SK-N-SH (cell line): Measurements from ENCODE around the gene FABP6. TPM values are rescaled to one million over a fixed set of nuclear protein-coding genes. Genes with fewer than 3 reads are reported as not detected.

Experiments used
- CTCF ChIA-PET: fragments of 300-600, 350-600 bp; formaldehyde crosslinking; extraction: SDS; loops from one replicate; lab custom pipeline; 2021; lab: Yijun Ruan, JAX
- POLR2A ChIA-PET: fragments of 350-600 bp; sonication (Branson Sonifier 250); formaldehyde crosslinking; extraction: SDS; loops from one replicate; lab custom pipeline; 2020; ENCODE audit warnings: antibody characterized with exemption, inconsistent platforms; lab: Yijun Ruan, JAX
- DNase-seq: peaks from one replicate; pipeline ENCODE4 v3.0.0; 2012
- H2AFZ ChIP-seq: fragments of 200-600 bp; sonication (generic); 2 replicates; pipeline ENCODE4 v1.8.1; 2016; ENCODE audit warnings: antibody characterized with exemption, mild to moderate bottlenecking, low read depth
- H3F3A ChIP-seq: fragments of 200-600 bp; sonication (generic); replicated peaks from 2 replicates; pipeline ENCODE3; 2016; ENCODE audit warnings: antibody characterized with exemption, mild to moderate bottlenecking; ENCODE audit not compliant: insufficient read depth
- H3K27ac ChIP-seq, 2 experiments: fragments of 200-500 bp in 1 of 2; fragments of 200-600 bp in 1 of 2; sonication (Bioruptor generic) in 1 of 2; sonication (generic), shearing (Covaris generic) in 1 of 2; 2 replicates each; pipeline versions ENCODE4 v1.5.1 to v1.6.1; 2014 to 2016; ENCODE audit warnings: low read depth in 2 of 2, inconsistent platforms in 1 of 2, low read length in 1 of 2, mild to moderate bottlenecking in 1 of 2, mixed read lengths in 1 of 2
- H3K27me3 ChIP-seq: fragments of 200-600 bp; sonication (generic), shearing (Covaris generic); 2 replicates; pipeline ENCODE4 v1.6.1; 2016; ENCODE audit warnings: mixed run types; ENCODE audit not compliant: insufficient read depth
- H3K36me3 ChIP-seq, 2 experiments: fragments of 200-500 bp in 1 of 2; fragments of 200-600 bp in 1 of 2; sonication (Bioruptor generic) in 1 of 2; sonication (generic) in 1 of 2; replicated peaks in 1 of 2; 2 replicates each; pipeline versions ENCODE3 to v1.5.1; 2014 to 2016; ENCODE audit warnings: low read length in 1 of 2, mild to moderate bottlenecking in 1 of 2; ENCODE audit not compliant: insufficient read depth in 2 of 2, control insufficient read depth in 1 of 2
- H3K4me1 ChIP-seq, 2 experiments: fragments of 200-500 bp in 1 of 2; fragments of 200-600 bp in 1 of 2; sonication (Bioruptor generic) in 1 of 2; sonication (generic), shearing (Covaris generic) in 1 of 2; 2 replicates each; pipeline versions ENCODE4 v1.5.1 to v1.6.1; 2014 to 2016; ENCODE audit warnings: low read depth in 1 of 2, low read length in 1 of 2, mixed run types in 1 of 2; ENCODE audit not compliant: insufficient read depth in 2 of 2, control insufficient read depth in 1 of 2
- H3K4me2 ChIP-seq: fragments of 200-600 bp; sonication (generic), shearing (Covaris generic); 2 replicates; pipeline ENCODE4 v1.6.1; 2017; ENCODE audit warnings: mixed run types
- H3K4me3 ChIP-seq, 2 experiments: fragments of 200-500 bp in 1 of 2; fragments of 200-600 bp in 1 of 2; sonication (Bioruptor generic) in 1 of 2; sonication (generic), shearing (Covaris generic) in 1 of 2; 2 replicates each; pipeline versions ENCODE4 v1.5.1 to v1.8.1; 2014 to 2016; ENCODE audit warnings: low read depth in 2 of 2, inconsistent platforms in 1 of 2, low read length in 1 of 2, mild to moderate bottlenecking in 1 of 2, mixed read lengths in 1 of 2, moderate library complexity in 1 of 2
- H3K79me2 ChIP-seq: fragments of 200-600 bp; sonication (generic); 2 replicates; pipeline ENCODE4 v1.8.1; 2017; ENCODE audit warnings: mild to moderate bottlenecking; ENCODE audit not compliant: insufficient read depth
- H3K9ac ChIP-seq: fragments of 200-600 bp; sonication (generic); 2 replicates; pipeline ENCODE4 v1.6.1; 2017; ENCODE audit warnings: mixed run types
- H3K9me2 ChIP-seq: fragments of 200-600 bp; sonication (generic); 2 replicates; pipeline ENCODE4 v1.6.1; 2017; ENCODE audit warnings: mixed run types
- H3K9me3 ChIP-seq: fragments of 200-600 bp; sonication (generic); 2 replicates; pipeline ENCODE4 v1.6.1; 2017; ENCODE audit warnings: mixed run types, mild to moderate bottlenecking, moderate library complexity
- H4K20me1 ChIP-seq: fragments of 200-600 bp; sonication (generic); 2 replicates; pipeline ENCODE4 v1.6.1; 2017; ENCODE audit warnings: mild to moderate bottlenecking, mixed run types; ENCODE audit not compliant: insufficient read depth
- FOSL2 ChIP-seq: IDR thresholded peaks from 2 replicates; pipeline ENCODE4 v1.4.0; 2012; ENCODE audit warnings: low read depth, mild to moderate bottlenecking, moderate library complexity, borderline replicate concordance
- GABPA ChIP-seq: IDR thresholded peaks from 2 replicates; pipeline ENCODE4 v1.4.0; 2012; ENCODE audit warnings: low read depth, mild to moderate bottlenecking
- JUND ChIP-seq: IDR thresholded peaks from 2 replicates; pipeline ENCODE4 v1.4.0; 2012
- MEF2A ChIP-seq: IDR thresholded peaks from 2 replicates; pipeline ENCODE4 v1.4.0; 2012; ENCODE audit warnings: low read depth, borderline replicate concordance
- MXI1 ChIP-seq: IDR thresholded peaks from 2 replicates; pipeline ENCODE4 v1.6.1; 2012; ENCODE audit warnings: mild to moderate bottlenecking, low read depth, low read length, improper control_type of control experiment
- NRF1 ChIP-seq: IDR thresholded peaks from 2 replicates; pipeline ENCODE4 v1.6.1; 2012; ENCODE audit warnings: low read depth, mild to moderate bottlenecking, low read length
- POLR2AphosphoS5 ChIP-seq: IDR thresholded peaks from 2 replicates; pipeline ENCODE4 v1.6.1; 2012; ENCODE audit warnings: low read depth, low read length
- RCOR1 ChIP-seq: fragments of 150-350 bp; IDR thresholded peaks from 2 replicates; pipeline ENCODE4 v1.6.1; 2017; ENCODE audit warnings: antibody characterized with exemption, low read length
- RFX5 ChIP-seq: IDR thresholded peaks from 2 replicates; pipeline ENCODE4 v1.6.1; 2012; ENCODE audit warnings: mild to moderate bottlenecking, improper control_type of control experiment, low read length
- RXRA ChIP-seq: IDR thresholded peaks from 2 replicates; pipeline ENCODE4 v1.4.0; 2012; ENCODE audit warnings: low read depth, mild to moderate bottlenecking, borderline replicate concordance
- SMC3 ChIP-seq: IDR thresholded peaks from 2 replicates; pipeline ENCODE4 v1.6.1; 2012; ENCODE audit warnings: low read depth, low read length, improper control_type of control experiment
- TCF12 ChIP-seq: IDR thresholded peaks from 2 replicates; pipeline ENCODE4 v1.4.0; 2012
- TEAD4 ChIP-seq: IDR thresholded peaks from 2 replicates; pipeline ENCODE4 v1.4.0; 2012; ENCODE audit warnings: mild to moderate bottlenecking, borderline replicate concordance; ENCODE audit not compliant: insufficient read depth
- YY1 ChIP-seq: IDR thresholded peaks from 2 replicates; pipeline ENCODE4 v1.4.0; 2012; ENCODE audit warnings: low read depth, mild to moderate bottlenecking
- WGBS: methylation state at CpG from one replicate; pipeline ENCODE4 v1.1.6; 2017; ENCODE audit warnings: low lambda C conversion rate; 5-methylcytosine and 5-hydroxymethylcytosine counted together
- polyA plus RNA-seq, 3 experiments: library from polyadenylated mRNA; depleted of rRNA; stranded (reverse); fragments of >200 nt; gene quantifications; 2 replicates each; pipeline ENCODE4 v1.2.3, GENCODE V29; 2012
- TF ChIP-seq, protein P1 (sequence below): fragments of 200-600 bp; sonication (generic); IDR thresholded peaks from 2 replicates; pipeline ENCODE4 v1.6.1; 2017; ENCODE audit warnings: antibody characterized with exemption, mild to moderate bottlenecking, moderate library complexity
- TF ChIP-seq, protein P2 (sequence below): IDR thresholded peaks from 2 replicates; pipeline ENCODE4 v1.4.0; 2012; ENCODE audit warnings: low read depth, borderline replicate concordance
- TF ChIP-seq, protein P3 (sequence below): fragments of 150-350 bp; IDR thresholded peaks from 2 replicates; pipeline ENCODE4 v1.6.1; 2017; ENCODE audit warnings: antibody characterized with exemption, low read length, low read depth, borderline replicate concordance
- TF ChIP-seq, protein P4 (sequence below): IDR thresholded peaks from 2 replicates; pipeline ENCODE4; 2012
- TF ChIP-seq, protein P5 (sequence below): IDR thresholded peaks from 2 replicates; pipeline ENCODE4 v1.6.1; 2012; ENCODE audit warnings: mild to moderate bottlenecking, low read depth, low read length, moderate library complexity

FABP6 gene
- polyA plus RNA-seq, 1 of the 3 experiments (the other 2 are of a cell fraction), result 1.1 TPM

DNA sequence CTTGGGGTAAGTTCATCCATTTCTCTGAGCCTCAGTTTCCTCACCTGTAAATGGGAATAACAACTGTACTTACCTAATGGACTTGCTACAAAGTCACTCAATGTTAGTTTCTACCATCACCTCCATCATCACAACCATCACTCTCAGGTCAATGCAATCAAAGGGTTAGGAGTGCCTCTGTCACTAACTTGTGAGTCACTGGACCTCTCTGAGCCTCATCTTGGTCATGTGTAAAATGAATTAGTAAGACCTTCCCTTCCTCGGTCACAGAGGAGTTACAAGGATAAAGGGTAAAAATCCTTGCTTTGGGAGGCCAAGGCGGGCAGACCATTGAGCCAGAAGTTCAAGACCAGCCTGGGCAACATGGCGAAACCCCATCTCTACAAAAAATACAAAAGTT, 12.8 kb downstream of the FABP6 start:
- Histone ChIP-seq H3K79me2 (no peaks in the 10 kb centered on the region), H3K9me3 (no peaks in the 10 kb centered on the region), H3K9ac (no peak overlapping the region), H4K20me1 (no peaks in the 10 kb centered on the region), H3K27ac (no peak overlapping the region), H3K4me1 (peaks cover 0 to 13% of the 10 kb centered on the region in 2 experiments; a peak in 1 of 4 replicates), H3K9me2 (no peaks in the 10 kb centered on the region), H3K27me3 (no peaks in the 10 kb centered on the region), H3K4me2 (no peak overlapping the region), H3K4me3 (no peak overlapping the region), H2AFZ (no peak overlapping the region), H3F3A (no peaks in the 10 kb centered on the region), H3K36me3 (no peaks in the 10 kb centered on the region)
- TF ChIP-seq NRF1 (no peak), GABPA (no peak), MEF2A (no peak), RFX5 (no peak), RCOR1 (no peak), SMC3 (no peak), RXRA (no peak), MXI1 (no peak), POLR2AphosphoS5 (no peak), TEAD4 (no peak), YY1 (no peak), JUND (no peak), TCF12 (no peak), FOSL2 (no peak)
- TF ChIP-seq, protein P1, sequence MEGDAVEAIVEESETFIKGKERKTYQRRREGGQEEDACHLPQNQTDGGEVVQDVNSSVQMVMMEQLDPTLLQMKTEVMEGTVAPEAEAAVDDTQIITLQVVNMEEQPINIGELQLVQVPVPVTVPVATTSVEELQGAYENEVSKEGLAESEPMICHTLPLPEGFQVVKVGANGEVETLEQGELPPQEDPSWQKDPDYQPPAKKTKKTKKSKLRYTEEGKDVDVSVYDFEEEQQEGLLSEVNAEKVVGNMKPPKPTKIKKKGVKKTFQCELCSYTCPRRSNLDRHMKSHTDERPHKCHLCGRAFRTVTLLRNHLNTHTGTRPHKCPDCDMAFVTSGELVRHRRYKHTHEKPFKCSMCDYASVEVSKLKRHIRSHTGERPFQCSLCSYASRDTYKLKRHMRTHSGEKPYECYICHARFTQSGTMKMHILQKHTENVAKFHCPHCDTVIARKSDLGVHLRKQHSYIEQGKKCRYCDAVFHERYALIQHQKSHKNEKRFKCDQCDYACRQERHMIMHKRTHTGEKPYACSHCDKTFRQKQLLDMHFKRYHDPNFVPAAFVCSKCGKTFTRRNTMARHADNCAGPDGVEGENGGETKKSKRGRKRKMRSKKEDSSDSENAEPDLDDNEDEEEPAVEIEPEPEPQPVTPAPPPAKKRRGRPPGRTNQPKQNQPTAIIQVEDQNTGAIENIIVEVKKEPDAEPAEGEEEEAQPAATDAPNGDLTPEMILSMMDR, result no peak
- TF ChIP-seq, protein P2, sequence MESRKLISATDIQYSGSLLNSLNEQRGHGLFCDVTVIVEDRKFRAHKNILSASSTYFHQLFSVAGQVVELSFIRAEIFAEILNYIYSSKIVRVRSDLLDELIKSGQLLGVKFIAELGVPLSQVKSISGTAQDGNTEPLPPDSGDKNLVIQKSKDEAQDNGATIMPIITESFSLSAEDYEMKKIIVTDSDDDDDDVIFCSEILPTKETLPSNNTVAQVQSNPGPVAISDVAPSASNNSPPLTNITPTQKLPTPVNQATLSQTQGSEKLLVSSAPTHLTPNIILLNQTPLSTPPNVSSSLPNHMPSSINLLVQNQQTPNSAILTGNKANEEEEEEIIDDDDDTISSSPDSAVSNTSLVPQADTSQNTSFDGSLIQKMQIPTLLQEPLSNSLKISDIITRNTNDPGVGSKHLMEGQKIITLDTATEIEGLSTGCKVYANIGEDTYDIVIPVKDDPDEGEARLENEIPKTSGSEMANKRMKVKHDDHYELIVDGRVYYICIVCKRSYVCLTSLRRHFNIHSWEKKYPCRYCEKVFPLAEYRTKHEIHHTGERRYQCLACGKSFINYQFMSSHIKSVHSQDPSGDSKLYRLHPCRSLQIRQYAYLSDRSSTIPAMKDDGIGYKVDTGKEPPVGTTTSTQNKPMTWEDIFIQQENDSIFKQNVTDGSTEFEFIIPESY, result no peak
- TF ChIP-seq, protein P3, sequence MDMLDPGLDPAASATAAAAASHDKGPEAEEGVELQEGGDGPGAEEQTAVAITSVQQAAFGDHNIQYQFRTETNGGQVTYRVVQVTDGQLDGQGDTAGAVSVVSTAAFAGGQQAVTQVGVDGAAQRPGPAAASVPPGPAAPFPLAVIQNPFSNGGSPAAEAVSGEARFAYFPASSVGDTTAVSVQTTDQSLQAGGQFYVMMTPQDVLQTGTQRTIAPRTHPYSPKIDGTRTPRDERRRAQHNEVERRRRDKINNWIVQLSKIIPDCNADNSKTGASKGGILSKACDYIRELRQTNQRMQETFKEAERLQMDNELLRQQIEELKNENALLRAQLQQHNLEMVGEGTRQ, result no peak
- TF ChIP-seq, protein P4, sequence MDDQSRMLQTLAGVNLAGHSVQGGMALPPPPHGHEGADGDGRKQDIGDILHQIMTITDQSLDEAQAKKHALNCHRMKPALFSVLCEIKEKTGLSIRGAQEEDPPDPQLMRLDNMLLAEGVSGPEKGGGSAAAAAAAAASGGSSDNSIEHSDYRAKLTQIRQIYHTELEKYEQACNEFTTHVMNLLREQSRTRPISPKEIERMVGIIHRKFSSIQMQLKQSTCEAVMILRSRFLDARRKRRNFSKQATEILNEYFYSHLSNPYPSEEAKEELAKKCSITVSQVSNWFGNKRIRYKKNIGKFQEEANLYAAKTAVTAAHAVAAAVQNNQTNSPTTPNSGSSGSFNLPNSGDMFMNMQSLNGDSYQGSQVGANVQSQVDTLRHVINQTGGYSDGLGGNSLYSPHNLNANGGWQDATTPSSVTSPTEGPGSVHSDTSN, result no peak
- TF ChIP-seq, protein P5, sequence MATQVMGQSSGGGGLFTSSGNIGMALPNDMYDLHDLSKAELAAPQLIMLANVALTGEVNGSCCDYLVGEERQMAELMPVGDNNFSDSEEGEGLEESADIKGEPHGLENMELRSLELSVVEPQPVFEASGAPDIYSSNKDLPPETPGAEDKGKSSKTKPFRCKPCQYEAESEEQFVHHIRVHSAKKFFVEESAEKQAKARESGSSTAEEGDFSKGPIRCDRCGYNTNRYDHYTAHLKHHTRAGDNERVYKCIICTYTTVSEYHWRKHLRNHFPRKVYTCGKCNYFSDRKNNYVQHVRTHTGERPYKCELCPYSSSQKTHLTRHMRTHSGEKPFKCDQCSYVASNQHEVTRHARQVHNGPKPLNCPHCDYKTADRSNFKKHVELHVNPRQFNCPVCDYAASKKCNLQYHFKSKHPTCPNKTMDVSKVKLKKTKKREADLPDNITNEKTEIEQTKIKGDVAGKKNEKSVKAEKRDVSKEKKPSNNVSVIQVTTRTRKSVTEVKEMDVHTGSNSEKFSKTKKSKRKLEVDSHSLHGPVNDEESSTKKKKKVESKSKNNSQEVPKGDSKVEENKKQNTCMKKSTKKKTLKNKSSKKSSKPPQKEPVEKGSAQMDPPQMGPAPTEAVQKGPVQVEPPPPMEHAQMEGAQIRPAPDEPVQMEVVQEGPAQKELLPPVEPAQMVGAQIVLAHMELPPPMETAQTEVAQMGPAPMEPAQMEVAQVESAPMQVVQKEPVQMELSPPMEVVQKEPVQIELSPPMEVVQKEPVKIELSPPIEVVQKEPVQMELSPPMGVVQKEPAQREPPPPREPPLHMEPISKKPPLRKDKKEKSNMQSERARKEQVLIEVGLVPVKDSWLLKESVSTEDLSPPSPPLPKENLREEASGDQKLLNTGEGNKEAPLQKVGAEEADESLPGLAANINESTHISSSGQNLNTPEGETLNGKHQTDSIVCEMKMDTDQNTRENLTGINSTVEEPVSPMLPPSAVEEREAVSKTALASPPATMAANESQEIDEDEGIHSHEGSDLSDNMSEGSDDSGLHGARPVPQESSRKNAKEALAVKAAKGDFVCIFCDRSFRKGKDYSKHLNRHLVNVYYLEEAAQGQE, result no peak
- no peak for DNase-seq
- POLR2A ChIA-PET, result no interaction called here
- 79% methylated on average over 3 of the region's 3 CpGs for WGBS
- CTCF ChIA-PET, result interaction anchor here (0.6 to 9.3 kb wide), 14 partner anchors 8 to 220 kb away, joined by 3 to 78 read pairs (median 4); partner anchors contain the start of gene CCNJL
